Gastroesophageal sphincter (tissue), 4 donors: Measurements from ENCODE around the gene TMTC1. TPM values are rescaled to one million over a fixed set of nuclear protein-coding genes. Genes with fewer than 3 reads are reported as not detected.
A peak's percentile ranks its signal among the peaks of the same experiment; 100 is the strongest.

Experiments
- ATAC-seq: fragments of 150-250 bp; one replicate; pipeline ENCODE4 v1.9.1; 2016; ENCODE audit warnings: mild to moderate bottlenecking, moderate library complexity
- H3K27ac ChIP-seq, 4 donors: fragments of 200-600 bp; sonication (generic) in 3 of 4; 1 replicate in 3 of 4; 2 replicates in 1 of 4; pipeline ENCODE4 v1.5.1; 2016 to 2019
- H3K27me3 ChIP-seq: fragments of 200-600 bp; sonication (generic); one replicate; pipeline ENCODE4 v1.5.1; 2019
- H3K36me3 ChIP-seq, 2 donors: fragments of 200-600 bp; sonication (generic); one replicate each; pipeline ENCODE4 v1.5.1; 2019; ENCODE audit warnings: control low read depth in 1 of 2
- H3K4me1 ChIP-seq, 3 donors: fragments of 200-600 bp; sonication (generic); 1 replicate in 2 of 3; 2 replicates in 1 of 3; pipeline ENCODE4 v1.5.1; 2016 to 2019; ENCODE audit warnings: control low read depth in 2 of 3
- H3K4me3 ChIP-seq, 2 donors: fragments of 200-600 bp; sonication (generic); one replicate each; pipeline ENCODE4 v1.5.1; 2019; ENCODE audit warnings: mild to moderate bottlenecking in 1 of 2, moderate library complexity in 1 of 2
- H3K9me3 ChIP-seq, 3 donors: fragments of 200-600 bp; sonication (generic); one replicate each; pipeline ENCODE4 v1.5.1; 2017 to 2019; ENCODE audit warnings: control low read depth in 2 of 3
- EP300 ChIP-seq: sonication (generic); formaldehyde crosslinking; IDR thresholded peaks from one replicate; pipeline ENCODE4 v1.6.1; 2017; ENCODE audit warnings: antibody characterized with exemption, mild to moderate bottlenecking
- POLR2A ChIP-seq, 2 donors: fragments of 450-650 bp; IDR thresholded peaks; one replicate each; pipeline ENCODE4 v1.6.1; 2017; ENCODE audit warnings: antibody characterized with exemption in 2 of 2, mild to moderate bottlenecking in 2 of 2, moderate library complexity in 1 of 2
- POLR2AphosphoS5 ChIP-seq: sonication (generic); formaldehyde crosslinking; IDR thresholded peaks from one replicate; pipeline ENCODE4 v1.6.1; 2017; ENCODE audit warnings: antibody characterized with exemption
- WGBS, 2 donors: methylation state at CpG; one replicate each; pipeline ENCODE4 v1.1.5; 2018; ENCODE audit warnings: low coverage in 1 of 2; 5-methylcytosine and 5-hydroxymethylcytosine counted together
- total RNA-seq, 4 donors: library from RNA; depleted of rRNA; stranded (reverse); fragments of >200 nt; gene quantifications; one replicate each; pipeline ENCODE4 v1.1.0, GENCODE V29; 2016
- TF ChIP-seq, protein P1 (sequence below), 4 experiments: fragments of 200-600 bp in 2 of 4; fragments of 450-650 bp in 2 of 4; sonication (generic) in 1 of 4; IDR thresholded peaks; one replicate each; pipeline ENCODE4 v1.5.1; 2017 to 2019; ENCODE audit warnings: antibody characterized with exemption in 4 of 4, mild to moderate bottlenecking in 2 of 4, moderate library complexity in 2 of 4

TMTC1 gene
- total RNA-seq, 4 donors from 2014 or later: 94.0 to 190 (median 117) TPM

DNA sequence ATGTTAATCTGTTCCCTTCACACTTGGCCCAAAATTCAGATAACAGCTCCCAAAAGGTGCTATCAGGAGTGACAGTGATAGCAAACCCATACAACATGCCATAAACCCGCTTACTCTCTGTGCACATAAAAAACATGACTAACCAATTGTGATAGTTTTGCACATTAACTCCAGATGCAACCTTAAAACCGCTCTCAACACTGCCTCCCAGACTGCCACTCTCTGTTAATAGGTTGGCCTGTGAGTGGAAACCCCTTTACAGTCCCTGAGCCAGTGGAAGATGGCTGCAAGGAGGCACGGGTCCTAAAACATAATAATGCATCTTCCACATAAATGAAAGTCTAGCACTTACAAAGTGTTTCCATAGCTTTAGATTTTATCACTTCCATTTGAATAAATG is 12.0 kb upstream of the TMTC1 start:
- H3K4me1 ChIP-seq: peaks cover 7 to 30% (median 8%) of the 10 kb centered on the region in 3 donors
- H3K36me3 ChIP-seq: no peaks in the 10 kb centered on the region
- no peak overlapping the region for H3K27ac ChIP-seq
- WGBS, 2 donors: 70 to 77% methylated on average over 2 to 3 of the region's 3 CpGs
- H3K27me3 ChIP-seq: no peaks in the 10 kb centered on the region
- no peak for ATAC-seq
- H3K4me3 ChIP-seq: no peak overlapping the region
- TF ChIP-seq POLR2AphosphoS5: no peak
- no peak for TF ChIP-seq POLR2A (IDR thresholded peaks at IDR 0.05)
- no peak for TF ChIP-seq EP300
- TF ChIP-seq, protein P1, sequence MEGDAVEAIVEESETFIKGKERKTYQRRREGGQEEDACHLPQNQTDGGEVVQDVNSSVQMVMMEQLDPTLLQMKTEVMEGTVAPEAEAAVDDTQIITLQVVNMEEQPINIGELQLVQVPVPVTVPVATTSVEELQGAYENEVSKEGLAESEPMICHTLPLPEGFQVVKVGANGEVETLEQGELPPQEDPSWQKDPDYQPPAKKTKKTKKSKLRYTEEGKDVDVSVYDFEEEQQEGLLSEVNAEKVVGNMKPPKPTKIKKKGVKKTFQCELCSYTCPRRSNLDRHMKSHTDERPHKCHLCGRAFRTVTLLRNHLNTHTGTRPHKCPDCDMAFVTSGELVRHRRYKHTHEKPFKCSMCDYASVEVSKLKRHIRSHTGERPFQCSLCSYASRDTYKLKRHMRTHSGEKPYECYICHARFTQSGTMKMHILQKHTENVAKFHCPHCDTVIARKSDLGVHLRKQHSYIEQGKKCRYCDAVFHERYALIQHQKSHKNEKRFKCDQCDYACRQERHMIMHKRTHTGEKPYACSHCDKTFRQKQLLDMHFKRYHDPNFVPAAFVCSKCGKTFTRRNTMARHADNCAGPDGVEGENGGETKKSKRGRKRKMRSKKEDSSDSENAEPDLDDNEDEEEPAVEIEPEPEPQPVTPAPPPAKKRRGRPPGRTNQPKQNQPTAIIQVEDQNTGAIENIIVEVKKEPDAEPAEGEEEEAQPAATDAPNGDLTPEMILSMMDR (IDR thresholded peaks at IDR 0.05): no peak
- no peaks in the 10 kb centered on the region for H3K9me3 ChIP-seq

DNA sequence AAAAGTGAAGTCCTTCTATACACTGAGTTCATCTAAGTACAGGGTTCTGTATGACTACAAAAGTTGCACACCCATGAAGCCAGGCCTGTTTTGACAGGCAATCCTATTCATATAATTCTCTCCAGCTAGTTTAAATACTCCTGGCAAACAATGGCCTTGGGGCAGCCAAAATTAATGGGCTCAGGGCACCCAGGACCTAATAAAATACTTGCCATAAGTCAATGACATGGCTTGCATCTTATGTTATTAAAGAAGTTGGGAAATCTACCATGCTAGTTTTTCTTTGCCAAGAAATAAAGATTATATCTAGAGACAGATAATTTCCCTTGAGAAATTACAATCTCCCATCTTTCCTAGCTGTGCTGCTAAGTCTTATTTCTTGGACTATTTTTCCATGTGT is 11.1 kb upstream of the TMTC1 start:
- peaks cover 7 to 30% (median 8%) of the 10 kb centered on the region in 3 donors for H3K4me1 ChIP-seq
- no peak for TF ChIP-seq EP300
- TF ChIP-seq, protein P1 (IDR thresholded peaks at IDR 0.05): no peak
- TF ChIP-seq POLR2A (IDR thresholded peaks at IDR 0.05): no peak
- TF ChIP-seq POLR2AphosphoS5: no peak
- no peak overlapping the region for H3K4me3 ChIP-seq
- no peaks in the 10 kb centered on the region for H3K27me3 ChIP-seq
- no peak overlapping the region for H3K27ac ChIP-seq
- ATAC-seq: no peak
- H3K36me3 ChIP-seq: no peaks in the 10 kb centered on the region
- H3K9me3 ChIP-seq: no peaks in the 10 kb centered on the region

DNA sequence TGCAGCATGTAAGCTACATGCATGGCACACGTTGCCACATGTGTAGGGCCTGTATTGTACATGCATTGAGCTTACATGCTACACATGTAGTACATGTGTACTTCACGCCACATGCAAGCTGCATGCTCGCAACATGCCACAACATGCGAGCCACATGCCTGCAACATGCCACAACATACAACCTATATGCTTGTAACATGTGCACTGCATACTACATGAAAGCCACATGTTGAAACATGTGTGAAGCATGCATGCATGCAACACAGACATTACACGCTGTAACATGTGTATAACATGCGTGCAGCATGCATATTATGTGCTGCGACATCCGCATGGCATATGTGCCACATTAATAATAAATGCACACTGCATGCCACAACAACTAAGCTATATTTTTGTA is 9.1 kb upstream of the TMTC1 start:
- Histone ChIP-seq H3K9me3 (no peaks in the 10 kb centered on the region), H3K4me3 (no peak overlapping the region), H3K27ac (no peak overlapping the region), H3K27me3 (no peaks in the 10 kb centered on the region), H3K36me3 (no peaks in the 10 kb centered on the region), H3K4me1 (peaks cover 7 to 16% (median 8%) of the 10 kb centered on the region in 3 donors)
- ATAC-seq: no peak
- WGBS, 2 donors: 86 to 90% methylated on average over 6 to 8 of the region's 8 CpGs
- TF ChIP-seq, protein P1 (IDR thresholded peaks at IDR 0.05): no peak
- TF ChIP-seq POLR2A (IDR thresholded peaks at IDR 0.05): no peak
- no peak for TF ChIP-seq POLR2AphosphoS5
- no peak for TF ChIP-seq EP300

DNA sequence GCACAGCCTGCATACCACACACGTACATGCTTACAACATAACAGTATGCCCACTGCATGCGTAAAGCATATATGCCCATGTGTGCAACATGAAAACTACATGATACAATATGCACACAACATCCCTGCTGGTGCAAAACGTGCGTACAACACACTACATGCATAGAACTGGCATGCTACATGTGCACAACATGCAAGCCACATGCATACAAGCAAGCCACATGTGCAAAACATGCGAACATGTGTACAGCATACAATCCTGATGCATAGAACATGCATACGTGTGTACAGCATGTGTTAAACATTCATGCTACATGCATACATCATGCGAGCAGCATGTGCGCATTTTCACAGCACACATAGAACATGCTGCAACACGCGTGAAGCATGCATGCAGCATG is 8.4 kb upstream of the TMTC1 start:
- Histone ChIP-seq H3K27ac (no peak overlapping the region), H3K4me1 (peaks cover 4 to 9% (median 5%) of the 10 kb centered on the region in 3 donors), H3K4me3 (no peak overlapping the region), H3K36me3 (no peaks in the 10 kb centered on the region), H3K27me3 (no peaks in the 10 kb centered on the region), H3K9me3 (no peaks in the 10 kb centered on the region)
- ATAC-seq: no peak
- TF ChIP-seq, protein P1 (IDR thresholded peaks at IDR 0.05): no peak
- WGBS, 2 donors: 95 to 100% methylated on average over 4 to 5 of the region's 10 CpGs

DNA sequence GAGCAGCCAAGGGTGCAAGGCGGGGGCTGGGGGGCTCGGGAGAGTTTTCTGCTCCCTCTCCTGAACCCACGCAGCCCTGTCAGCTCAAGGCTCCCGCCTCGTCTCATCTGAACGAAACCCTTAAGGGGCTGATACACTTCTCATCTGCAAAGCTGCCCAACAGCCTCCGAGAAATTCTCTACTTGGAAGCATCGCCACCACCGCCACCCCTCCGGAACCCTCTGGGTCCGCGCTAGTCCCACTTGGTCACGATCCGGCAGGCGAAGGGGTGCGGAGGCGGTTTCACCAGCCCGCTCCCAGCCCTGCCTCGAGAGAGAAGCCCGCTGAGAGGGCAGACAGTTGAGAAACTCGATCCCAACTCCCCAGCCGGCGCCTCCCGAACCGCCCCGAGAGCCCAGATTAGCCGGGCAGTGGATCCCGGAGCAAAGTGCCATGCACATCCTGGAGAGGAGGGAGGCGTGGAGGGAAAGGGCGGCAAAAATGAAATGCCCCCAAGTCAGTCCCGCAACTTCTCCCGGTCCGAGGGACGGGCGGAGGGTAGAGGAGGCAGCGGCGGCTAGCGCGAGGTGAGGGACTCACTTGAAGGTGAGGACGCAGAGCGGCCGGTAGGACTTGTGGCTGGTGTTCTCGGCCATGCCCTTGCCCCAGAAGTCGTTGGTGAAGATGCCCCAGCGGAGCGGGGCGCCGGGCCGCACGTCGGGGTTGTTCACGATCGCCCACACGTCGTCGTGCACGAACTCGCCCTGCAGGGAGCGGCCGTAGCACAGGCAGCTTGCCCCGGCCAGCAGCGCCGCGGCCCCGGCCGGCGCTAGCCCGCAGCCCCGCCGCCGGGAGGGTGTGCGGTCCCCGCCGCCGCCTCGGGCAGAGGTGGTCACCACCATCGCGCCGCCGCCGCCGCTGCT is 620 bp downstream of the TMTC1 start:
- 0 to 1% methylated on average over 2 to 10 of the region's 82 CpGs for WGBS, 2 donors
- no peaks in the 10 kb centered on the region for H3K27me3 ChIP-seq
- peak overlapping the region; percentile 81 to 98 for H3K4me3 ChIP-seq
- H3K4me1 ChIP-seq: peaks cover 0 to 37% (median 1%) of the 10 kb centered on the region in 3 donors
- H3K36me3 ChIP-seq: no peaks in the 10 kb centered on the region
- TF ChIP-seq EP300 (no peak), POLR2A (IDR thresholded peaks at IDR 0.05) (no peak), POLR2AphosphoS5 (no peak)
- TF ChIP-seq, protein P1 (IDR thresholded peaks at IDR 0.05): no peak
- peak; percentile 47 for ATAC-seq
- peaks cover 0 to 3% (median 0%) of the 10 kb centered on the region in 3 donors for H3K9me3 ChIP-seq
- H3K27ac ChIP-seq: peak overlapping the region; percentile 59 to 93 (median 86)
